PFSK-1 (cell line): Measurements from ENCODE around the gene STN1.

Source experiments
- FOXP2 ChIP-seq: optimal IDR thresholded peaks from 2 replicates; pipeline ENCODE3; 2011; ENCODE audit warnings: borderline replicate concordance, control low read depth, inconsistent platforms; ENCODE audit not compliant: insufficient read depth; ENCODE audit errors: extremely low read length, extremely low read depth
- POLR2AphosphoS5 ChIP-seq: IDR thresholded peaks from 2 replicates; pipeline ENCODE4 v1.6.1; 2012; ENCODE audit warnings: low read depth, mild to moderate bottlenecking, control low read depth, low read length, moderate library complexity
- REST ChIP-seq, 2 experiments: IDR thresholded peaks; 2 replicates each; pipeline versions ENCODE4 v1.6.1 to v1.8.0; 2011 to 2012; ENCODE audit warnings: low read depth in 2 of 2, low read length in 2 of 2, control low read depth in 1 of 2, inconsistent platforms in 1 of 2, mild to moderate bottlenecking in 1 of 2, moderate library complexity in 1 of 2; ENCODE audit not compliant: insufficient read depth in 1 of 2
- SIN3A ChIP-seq: IDR thresholded peaks from 2 replicates; pipeline ENCODE4 v1.6.1; 2012; ENCODE audit warnings: mild to moderate bottlenecking, low read length, moderate library complexity, borderline replicate concordance; ENCODE audit not compliant: insufficient read depth
- TAF1 ChIP-seq: IDR thresholded peaks from 2 replicates; pipeline ENCODE4 v1.6.1; 2012; ENCODE audit warnings: low read length, control low read depth, borderline replicate concordance; ENCODE audit not compliant: insufficient read depth

The STN1 gene

DNA sequence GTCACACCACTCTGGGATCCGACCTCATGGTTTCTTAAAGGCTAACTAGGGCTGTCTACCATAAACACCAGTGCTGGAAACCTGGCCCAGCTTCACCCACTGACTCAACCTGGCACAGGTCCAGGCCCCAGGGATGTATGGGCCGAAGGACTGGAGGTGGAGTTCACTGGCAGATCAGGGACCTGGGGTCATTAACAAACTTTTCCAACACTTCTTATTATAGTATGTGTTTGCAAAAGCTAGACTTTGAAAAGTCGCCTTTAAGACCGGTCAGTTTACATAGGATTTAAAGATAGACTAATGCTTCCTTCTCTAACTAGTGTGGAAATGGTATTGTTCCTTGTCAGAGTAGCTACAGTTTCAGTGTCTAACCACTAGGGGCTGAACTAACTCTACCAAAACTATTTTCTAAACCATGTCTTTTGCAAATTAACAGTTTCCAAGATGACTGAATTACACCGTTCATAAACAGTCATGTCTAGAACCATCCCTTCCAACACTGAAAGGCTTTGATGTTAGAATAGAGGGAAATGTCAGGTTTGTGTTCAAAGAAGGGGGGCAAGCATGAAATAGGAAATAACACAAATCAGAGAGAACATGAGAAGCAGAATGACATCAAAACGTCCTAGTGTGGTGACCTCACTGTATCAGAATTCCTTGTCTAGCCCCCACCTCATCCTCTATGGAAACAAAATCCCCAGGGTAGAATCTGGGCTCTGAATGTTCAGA is 29.7 kb downstream of the STN1 start:
- no peak for TF ChIP-seq FOXP2
- no peak for TF ChIP-seq REST (IDR thresholded peaks at IDR 0.05; ENCODE audit: insufficient read depth in 1 of 2, low read depth in 2 of 2, low read length in 2 of 2)
- no peak for TF ChIP-seq TAF1
- no peak for TF ChIP-seq POLR2AphosphoS5
- no peak for TF ChIP-seq SIN3A

- TF ChIP-seq POLR2AphosphoS5 = no peak
- TF ChIP-seq SIN3A = no peak
- TF ChIP-seq TAF1 = no peak
- no peak for TF ChIP-seq FOXP2
- TF ChIP-seq REST (IDR thresholded peaks at IDR 0.05; ENCODE audit: insufficient read depth in 1 of 2, low read depth in 2 of 2, low read length in 2 of 2) = no peak
Observed at GRCh38 chr10:103885617-103886016, 32.4 kb downstream of the STN1 start.

DNA sequence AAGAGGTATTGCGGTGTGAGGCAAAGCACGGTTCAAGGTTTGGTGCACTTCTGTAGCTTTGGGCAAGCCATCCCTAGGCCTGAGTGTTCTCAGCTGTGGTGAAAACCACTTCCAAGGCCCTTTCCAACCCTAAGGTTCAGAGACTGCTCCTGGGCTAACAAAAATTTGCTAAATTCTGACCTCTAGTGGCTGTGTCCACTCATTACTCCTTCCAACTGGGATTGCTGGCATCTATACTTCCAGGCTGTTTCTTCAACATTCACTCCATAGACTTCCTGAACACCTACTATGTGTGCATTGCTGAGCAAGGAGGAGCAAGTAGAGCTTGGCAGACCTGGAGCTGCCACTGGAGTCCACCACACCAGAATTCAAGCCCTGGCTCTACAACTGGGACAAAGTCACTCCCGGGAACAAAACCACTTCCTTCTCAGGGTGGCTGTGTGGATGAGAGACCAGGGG is 33.3 kb downstream of the STN1 start:
- TF ChIP-seq REST (IDR thresholded peaks at IDR 0.05; ENCODE audit: insufficient read depth in 1 of 2, low read depth in 2 of 2, low read length in 2 of 2) (no peak), SIN3A (no peak), POLR2AphosphoS5 (no peak), FOXP2 (no peak), TAF1 (no peak)

DNA sequence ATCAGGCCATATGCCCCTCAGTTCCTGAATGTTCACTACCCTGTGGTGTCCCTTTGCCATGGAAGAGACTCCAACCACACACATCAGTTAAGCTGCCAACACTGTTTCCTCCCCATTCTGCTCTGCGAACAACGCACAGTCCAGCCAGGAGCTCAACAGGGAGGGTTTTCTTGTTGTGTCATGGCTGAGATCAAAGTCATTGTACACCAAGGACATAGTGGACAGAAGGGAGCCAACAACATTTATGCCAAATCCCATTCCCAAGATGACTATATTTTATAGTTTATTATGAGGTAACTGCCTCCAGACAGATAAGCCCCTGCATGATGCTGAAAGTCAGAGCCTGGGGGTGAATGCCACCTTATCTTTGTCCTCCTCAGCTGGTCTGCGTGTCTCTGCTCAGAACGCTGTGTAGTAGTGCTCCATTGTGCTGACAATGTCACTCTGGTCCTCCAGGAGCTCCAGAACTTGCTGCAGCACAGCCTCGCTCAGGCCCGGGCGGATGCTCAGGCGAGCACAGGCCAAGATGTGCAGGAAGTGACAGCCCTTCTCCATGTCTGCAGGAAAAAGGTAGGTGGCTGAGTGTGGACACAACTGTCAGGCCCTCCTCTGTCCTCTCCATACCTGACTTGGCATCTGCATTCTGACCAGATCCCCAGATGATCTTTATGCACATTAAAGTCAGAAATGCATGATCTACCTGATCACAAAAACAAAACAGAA is 35.5 kb downstream of the STN1 start:
- no peak for TF ChIP-seq REST (IDR thresholded peaks at IDR 0.05; ENCODE audit: insufficient read depth in 1 of 2, low read depth in 2 of 2, low read length in 2 of 2)
- no peak for TF ChIP-seq TAF1
- no peak for TF ChIP-seq FOXP2
- TF ChIP-seq POLR2AphosphoS5 = no peak
- no peak for TF ChIP-seq SIN3A
